GM12878 (cell line): ENCODE results near the gene PCDHGA5.

Experiments
- POLR2A ChIP-seq: IDR thresholded peaks from 2 replicates; pipeline ENCODE4 v1.6.1; 2011; ENCODE audit warnings: low read depth, mild to moderate bottlenecking, low read length
- SMAD1 ChIP-seq: fragments of 450-650 bp; IDR thresholded peaks from 2 replicates; pipeline ENCODE4 v1.6.1; 2018; ENCODE audit warnings: mild to moderate bottlenecking, low read depth; ENCODE audit not compliant: partially characterized antibody
- TAF1 ChIP-seq: IDR thresholded peaks from 2 replicates; pipeline ENCODE4 v1.6.1; 2011; ENCODE audit warnings: mild to moderate bottlenecking, low read depth, low read length, borderline replicate concordance
- ZBTB33 ChIP-seq: fragments of 450-650 bp; IDR thresholded peaks from 2 replicates; pipeline ENCODE4 v1.6.1; 2017; ENCODE audit warnings: mild to moderate bottlenecking

DNA sequence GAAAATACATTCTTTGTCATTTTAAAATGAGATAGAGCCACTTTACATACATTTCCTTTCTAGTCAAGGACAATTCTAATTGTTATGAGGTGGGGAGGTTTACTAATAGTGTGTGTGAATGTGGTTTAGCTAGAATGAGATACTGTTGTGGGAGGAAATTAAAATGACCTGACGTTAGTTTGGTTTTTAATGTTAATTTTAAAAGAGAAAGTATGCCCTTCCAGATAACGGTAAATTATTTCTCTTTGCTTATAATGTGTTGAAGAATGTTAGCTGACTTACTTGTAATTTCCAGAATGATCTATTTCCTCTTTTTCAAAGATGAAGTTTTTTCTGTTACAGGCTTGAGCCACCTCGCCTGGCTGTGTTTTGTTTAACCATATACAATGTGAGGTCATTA is 41.7 kb upstream of the PCDHGA5 start:
- TF ChIP-seq ZBTB33 (no peak), POLR2A (no peak), TAF1 (no peak), SMAD1 (no peak)
